HG03064 (cell line): ENCODE measurements around the gene GOLGA7B.

Experiments
- ATAC-seq: cut with Tn5 transposase; IDR thresholded peaks from one replicate; pipeline ENCODE4 v1.9.1; 2021; ENCODE audit warnings: low read depth; ENCODE audit not compliant: unreplicated experiment

GOLGA7B gene

GRCh38 chr10:97866524-97867219, 17.0 kb downstream of the GOLGA7B start:
- ATAC-seq = no peak

- ATAC-seq = no peak
Observed at GRCh38 chr10:97867220-97867800, 17.7 kb downstream of the GOLGA7B start.

- no peak for ATAC-seq
Observed at GRCh38 chr10:97868134-97868685, 18.6 kb downstream of the GOLGA7B start.

GRCh38 chr10:97869091-97870042, 19.7 kb downstream of the GOLGA7B start:
- ATAC-seq = peak; percentile 99

GRCh38 chr10:97870990-97871389, 21.3 kb downstream of the GOLGA7B start:
- ATAC-seq = no peak

- no peak for ATAC-seq
Observed at GRCh38 chr10:97873569-97873968, 23.9 kb downstream of the GOLGA7B start.

GRCh38 chr10:97874332-97874731, 24.7 kb downstream of the GOLGA7B start:
- no peak for ATAC-seq

GRCh38 chr10:97875391-97875790, 25.7 kb downstream of the GOLGA7B start:
- no peak for ATAC-seq

- ATAC-seq = no peak
Observed at GRCh38 chr10:97876402-97876801, 26.8 kb downstream of the GOLGA7B start.

GRCh38 chr10:97879241-97879640, 29.6 kb downstream of the GOLGA7B start:
- ATAC-seq = no peak

GRCh38 chr10:97880109-97880508, 30.5 kb downstream of the GOLGA7B start:
- ATAC-seq = no peak

GRCh38 chr10:97882142-97883091, 32.8 kb downstream of the GOLGA7B start:
- no peak for ATAC-seq

GRCh38 chr10:97883092-97883485, 33.4 kb downstream of the GOLGA7B start:
- ATAC-seq = no peak

GRCh38 chr10:97886286-97886685, 36.6 kb downstream of the GOLGA7B start:
- no peak for ATAC-seq

- no peak for ATAC-seq
Observed at GRCh38 chr10:97887399-97887798, 37.8 kb downstream of the GOLGA7B start.

- ATAC-seq = no peak
Observed at GRCh38 chr10:97888134-97888533, 38.5 kb downstream of the GOLGA7B start.

GRCh38 chr10:97888641-97889262, 39.1 kb downstream of the GOLGA7B start:
- ATAC-seq = no peak

GRCh38 chr10:97889461-97890265, 40.0 kb downstream of the GOLGA7B start:
- ATAC-seq = no peak
